ENCODE data around the gene NEURL3.

- TF ChIP-seq CTCF (IDR thresholded peaks at IDR 0.05; ENCODE audit: low read depth, low read length) (no peak), MAX (IDR thresholded peaks at IDR 0.05; ENCODE audit: low read depth, low read length) (no peak), MYC (IDR thresholded peaks at IDR 0.05; ENCODE audit: low read depth, low read length) (no peak)
Observed at GRCh38 chr2:96550787-96551604, 45.8 kb upstream of the NEURL3 start.
